ENCODE measurements around the gene SURF1.

DNA sequence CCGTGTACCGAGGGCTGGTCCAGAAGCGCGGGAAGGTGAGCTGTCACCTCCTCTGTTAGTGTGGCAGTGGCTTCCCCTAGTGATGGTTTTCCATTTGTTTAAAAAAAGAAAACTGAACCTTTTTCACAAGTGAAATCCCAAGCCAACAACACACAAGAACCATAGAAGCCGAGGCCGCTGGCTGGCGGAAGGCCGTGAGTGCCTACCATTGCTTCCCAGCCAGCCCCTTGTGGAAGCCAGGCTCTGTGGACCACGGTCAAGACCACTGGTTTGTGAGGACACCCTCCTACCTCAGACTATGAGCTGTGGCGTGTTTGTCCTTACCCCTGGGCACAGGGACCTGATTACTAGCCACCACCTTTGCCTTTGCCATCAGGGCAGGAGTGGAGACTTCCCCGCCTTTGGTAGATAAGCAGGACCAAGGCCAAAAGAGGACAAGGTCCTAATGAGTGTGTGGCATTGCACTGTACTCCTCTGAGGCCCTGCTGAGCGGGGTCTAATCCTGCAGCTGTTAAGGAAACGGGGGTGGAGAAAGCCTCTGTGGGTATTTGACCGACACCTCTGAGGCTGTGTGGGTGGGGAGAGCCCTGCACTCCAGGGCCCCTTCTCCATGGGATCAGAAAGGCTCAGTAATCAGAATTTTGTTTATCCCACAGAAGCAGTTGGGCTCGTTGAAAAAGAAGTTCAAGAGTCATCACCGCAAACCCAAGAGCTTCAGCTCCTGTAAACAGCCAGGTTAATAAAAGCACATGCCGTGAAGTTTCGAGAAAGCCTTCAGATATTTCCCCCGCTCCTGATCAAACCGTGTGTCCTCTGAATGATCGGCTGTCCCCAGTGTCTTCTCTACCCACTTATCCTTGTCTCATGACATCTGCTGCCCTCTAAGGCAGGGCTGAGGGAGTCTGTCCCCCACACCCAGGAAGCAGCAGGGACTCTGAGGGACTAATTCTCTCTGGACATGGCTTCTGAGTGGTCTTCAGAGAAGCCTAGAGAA lies 4.4 kb upstream of the SURF1 start:
- no peak for TF ChIP-seq POLR2A (IDR thresholded peaks at IDR 0.05)
- TF ChIP-seq POLR2AphosphoS5 (IDR thresholded peaks at IDR 0.05) = no peak
